KMS-11 (cell line): ENCODE measurements around the gene U2AF2.
A peak's percentile ranks its signal among the peaks of the same experiment; 100 is the strongest.

ENCODE experiments used
- H2AFZ ChIP-seq: fragments of 200-600 bp; sonication (generic); 2 replicates; pipeline ENCODE4 v1.6.1; 2016; ENCODE audit warnings: antibody characterized with exemption, mixed run types, low read depth
- H3K27ac ChIP-seq: fragments of 200-600 bp; sonication (generic); 2 replicates; pipeline ENCODE4 v1.6.1; 2016; ENCODE audit warnings: mild to moderate bottlenecking, mixed run types
- H3K27me3 ChIP-seq: fragments of 200-600 bp; sonication (generic); 2 replicates; pipeline ENCODE4 v1.6.1; 2017; ENCODE audit warnings: mild to moderate bottlenecking, low read depth, mixed run types, moderate library complexity; ENCODE audit not compliant: insufficient read depth
- H3K36me3 ChIP-seq: fragments of 200-600 bp; sonication (generic); 2 replicates; pipeline ENCODE4 v1.6.1; 2017; ENCODE audit warnings: mild to moderate bottlenecking, mixed run types; ENCODE audit not compliant: insufficient read depth
- H3K4me1 ChIP-seq: fragments of 200-600 bp; sonication (generic); 2 replicates; pipeline ENCODE4 v1.6.1; 2016; ENCODE audit warnings: mild to moderate bottlenecking, low read depth, mixed run types; ENCODE audit not compliant: poor library complexity, severe bottlenecking
- H3K4me2 ChIP-seq: fragments of 200-600 bp; sonication (generic); 2 replicates; pipeline ENCODE4 v1.7.0; 2016; ENCODE audit warnings: mild to moderate bottlenecking, mixed run types
- H3K4me3 ChIP-seq: fragments of 200-600 bp; sonication (generic); IDR thresholded peaks from 2 replicates; pipeline ENCODE4 v1.6.1; 2017; ENCODE audit warnings: low read depth, low read length, mixed read lengths; ENCODE audit not compliant: insufficient read depth
- H3K79me2 ChIP-seq: fragments of 200-600 bp; sonication (generic); 2 replicates; pipeline ENCODE4 v1.6.1; 2016; ENCODE audit warnings: low read depth, mixed run types; ENCODE audit not compliant: insufficient read depth
- H3K9ac ChIP-seq: fragments of 200-600 bp; sonication (generic); 2 replicates; pipeline ENCODE4 v1.6.1; 2016; ENCODE audit warnings: mild to moderate bottlenecking, mixed run types
- H4K20me1 ChIP-seq: fragments of 200-600 bp; sonication (generic); 2 replicates; pipeline ENCODE4 v1.6.1; 2016; ENCODE audit warnings: mild to moderate bottlenecking, mixed run types; ENCODE audit not compliant: insufficient read depth
- CTCF ChIP-seq: fragments of 200-600 bp; sonication (generic); conservative IDR thresholded peaks from 2 replicates; pipeline ENCODE4 v1.6.1; 2017; ENCODE audit warnings: low read depth, mild to moderate bottlenecking, antibody characterized with exemption, low read length, moderate library complexity, mixed read lengths

The U2AF2 gene

GRCh38 chr19:55645512-55645881 is 9.3 kb upstream of the U2AF2 start:
- no peak overlapping the region for H2AFZ ChIP-seq
- peaks cover 16% of the 10 kb centered on the region for H3K4me1 ChIP-seq
- H3K4me3 ChIP-seq, result no peak overlapping the region
- H3K36me3 ChIP-seq, result no peaks in the 10 kb centered on the region
- no peak overlapping the region for H3K4me2 ChIP-seq
- H3K79me2 ChIP-seq, result peaks cover 36% of the 10 kb centered on the region
- no peaks in the 10 kb centered on the region for H3K27me3 ChIP-seq
- no peak overlapping the region for H3K9ac ChIP-seq
- no peak for TF ChIP-seq CTCF
- H4K20me1 ChIP-seq, result no peaks in the 10 kb centered on the region
- no peak overlapping the region for H3K27ac ChIP-seq

GRCh38 chr19:55646889-55647731 is 7.7 kb upstream of the U2AF2 start:
- H4K20me1 ChIP-seq, result no peaks in the 10 kb centered on the region
- no peaks in the 10 kb centered on the region for H3K36me3 ChIP-seq
- H2AFZ ChIP-seq, result no peak overlapping the region
- no peak overlapping the region for H3K9ac ChIP-seq
- no peaks in the 10 kb centered on the region for H3K27me3 ChIP-seq
- peak overlapping the region; percentile 9; the same call in 1 of the 2 replicates for H3K4me2 ChIP-seq
- H3K27ac ChIP-seq, result no peak overlapping the region
- no peak for TF ChIP-seq CTCF
- peaks cover 35% of the 10 kb centered on the region for H3K79me2 ChIP-seq
- no peak overlapping the region for H3K4me3 ChIP-seq
- H3K4me1 ChIP-seq, result peaks cover 16% of the 10 kb centered on the region

- H3K27me3 ChIP-seq, result no peaks in the 10 kb centered on the region
- H3K79me2 ChIP-seq, result peaks cover 28% of the 10 kb centered on the region
- H3K4me3 ChIP-seq, result no peak within 1 kb of the TSS
- no peak for TF ChIP-seq CTCF
- peak within 1 kb of the TSS; percentile 30; the same call in 1 of the 2 replicates for H3K9ac ChIP-seq
- peak within 1 kb of the TSS; percentile 9; the same call in 1 of the 2 replicates for H3K4me2 ChIP-seq
- H3K27ac ChIP-seq, result no peak within 1 kb of the TSS
- no peaks in the 10 kb centered on the region for H3K36me3 ChIP-seq
- no peaks in the 10 kb centered on the region for H4K20me1 ChIP-seq
- peaks cover 14% of the 10 kb centered on the region for H3K4me1 ChIP-seq
- no peak within 1 kb of the TSS for H2AFZ ChIP-seq
These were observed 6.9 kb upstream of the U2AF2 start, which contains the start of gene CCDC106 for GRCh38 chr19:55647732-55648584. CCDC106 (plus strand) TSS chr19:55648212; CDS start chr19:55649047, 835 bp downstream.

GRCh38 chr19:55648585-55649267 is 6.1 kb upstream of the U2AF2 start:
- H3K36me3 ChIP-seq, result no peaks in the 10 kb centered on the region

More at GRCh38 chr19:55648585-55649267, 6.1 kb upstream of the U2AF2 start:
- Histone ChIP-seq H3K4me1 (peaks cover 11% of the 10 kb centered on the region), H3K27me3 (no peaks in the 10 kb centered on the region), H3K4me3 (no peak overlapping the region), H3K79me2 (peaks cover 25% of the 10 kb centered on the region), H3K9ac (peak overlapping the region; percentile 30; the same call in 1 of the 2 replicates), H4K20me1 (no peaks in the 10 kb centered on the region), H3K27ac (no peak overlapping the region), H3K4me2 (no peak overlapping the region; the same call in 1 of the 2 replicates), H2AFZ (no peak overlapping the region)
- no peak for TF ChIP-seq CTCF
